AML-193 (cell line): ENCODE measurements around the gene GJB5.
A peak's percentile ranks its signal among the peaks of the same experiment; 100 is the strongest.

ENCODE experiments used
- DNase-seq, 2 experiments: peaks; one replicate each; lab custom pipeline; 2025; lab: John Stamatoyannopoulos, UW

GJB5 gene

DNA sequence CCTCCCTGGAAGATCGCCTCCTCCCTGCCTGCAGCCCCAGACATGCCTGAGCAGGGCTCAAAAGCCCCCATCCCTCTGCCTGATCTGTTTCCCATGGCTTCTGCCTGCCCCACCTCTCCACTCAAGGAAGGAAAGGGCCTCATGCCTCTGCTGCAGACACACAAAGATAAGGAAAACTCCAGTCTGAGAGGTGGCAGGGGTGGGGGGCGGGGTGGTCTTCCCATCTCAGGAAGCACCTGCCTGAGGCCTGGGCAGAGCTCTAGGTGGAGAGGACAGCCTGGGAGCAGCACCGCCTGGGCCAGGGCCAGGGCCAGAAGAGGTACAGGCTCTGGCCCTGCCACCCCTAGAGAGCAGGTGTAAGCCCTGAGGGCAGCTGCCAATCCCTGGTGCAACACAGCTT lies 22.1 kb downstream of the GJB5 start:
- DNase-seq, result no peak

DNA sequence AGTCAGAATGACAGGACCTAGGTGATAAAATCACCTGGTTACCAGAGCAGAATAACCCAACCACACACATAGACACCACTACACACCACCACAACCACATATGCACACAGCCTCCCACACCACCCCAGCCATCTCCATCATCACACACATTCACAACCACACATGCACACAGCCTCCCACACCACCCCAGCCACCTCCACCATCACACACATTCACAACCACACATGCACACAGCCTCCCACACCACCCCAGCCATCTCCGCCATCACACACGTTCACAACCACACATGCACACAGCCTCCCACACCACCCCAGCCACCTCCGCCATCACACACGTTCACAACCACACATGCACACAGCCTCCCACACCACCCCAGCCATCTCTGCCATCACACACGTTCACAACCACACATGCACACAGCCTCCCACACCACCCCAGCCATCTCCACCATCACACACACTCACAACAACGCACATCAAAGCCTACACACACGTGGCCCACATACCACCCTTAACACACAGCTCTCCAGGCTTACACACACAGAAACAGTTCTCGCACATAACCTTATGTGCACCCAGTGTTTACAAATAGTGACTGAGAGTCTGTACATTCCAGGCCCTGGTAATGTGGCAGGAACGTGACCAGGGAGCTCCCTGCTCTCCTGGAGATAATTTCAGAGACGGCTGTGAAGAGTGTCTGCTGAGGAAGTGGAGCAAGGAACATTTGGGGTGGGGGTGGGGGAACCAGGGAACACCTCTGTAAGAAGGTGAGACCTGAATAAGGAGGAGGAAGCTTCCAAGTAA lies 22.9 kb downstream of the GJB5 start:
- DNase-seq, result no peak

DNA sequence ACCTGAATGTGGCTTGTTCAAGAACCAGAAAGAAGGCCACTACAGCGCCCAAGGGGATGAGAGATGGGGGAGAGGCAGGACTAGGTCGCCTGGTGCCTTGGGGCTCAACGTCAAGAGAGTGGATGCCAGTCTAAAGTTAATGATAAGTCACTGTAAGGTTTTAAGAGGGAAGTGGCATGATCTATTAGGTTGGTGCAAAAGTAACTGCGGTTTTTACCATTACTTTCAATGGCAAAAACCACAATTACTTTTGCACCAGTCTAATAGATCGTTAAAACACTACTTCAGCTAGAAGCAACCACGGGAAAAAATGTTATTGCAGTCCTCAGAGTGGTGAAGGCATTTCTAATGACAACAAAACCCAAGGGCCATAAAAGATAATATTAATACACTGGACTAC lies 23.5 kb downstream of the GJB5 start:
- DNase-seq, result no peak

DNA sequence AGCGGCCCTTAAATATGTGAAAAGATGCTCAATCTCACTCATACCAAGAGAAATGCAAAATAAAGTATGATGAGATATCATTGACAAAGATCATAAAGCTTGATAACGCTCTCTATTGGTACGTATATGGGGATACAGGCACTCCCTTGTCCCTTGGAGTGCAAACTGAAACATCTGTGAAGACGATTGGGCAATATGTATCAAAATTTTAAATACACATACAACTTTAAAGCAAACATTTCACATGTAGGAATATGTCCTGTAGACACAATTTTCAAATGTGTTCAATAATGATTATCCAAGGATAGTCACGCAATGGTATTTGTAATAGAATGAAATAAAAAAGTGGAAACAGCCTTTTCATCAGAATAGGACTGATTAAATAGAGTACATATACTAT lies 24.2 kb downstream of the GJB5 start:
- no peak for DNase-seq

DNA sequence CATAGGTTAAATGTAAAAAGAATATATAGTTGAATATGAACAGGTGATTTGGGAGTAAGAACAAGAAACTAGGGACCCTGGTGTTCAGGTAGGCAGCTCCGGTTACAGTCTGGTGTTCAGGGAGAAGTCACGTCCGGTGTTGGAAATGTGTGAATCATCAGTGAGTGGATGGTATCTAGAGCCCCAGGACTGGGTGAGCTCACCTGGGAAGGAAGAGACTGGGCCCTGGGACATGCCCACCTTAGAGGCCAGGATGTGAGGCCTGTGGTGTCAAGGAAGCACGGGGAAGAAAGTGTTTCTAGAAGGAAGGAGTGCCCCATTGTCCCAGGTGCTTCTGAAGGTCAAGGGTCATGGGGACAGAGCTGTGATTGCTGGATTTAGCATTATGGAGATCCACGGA lies 24.7 kb downstream of the GJB5 start:
- no peak for DNase-seq

DNA sequence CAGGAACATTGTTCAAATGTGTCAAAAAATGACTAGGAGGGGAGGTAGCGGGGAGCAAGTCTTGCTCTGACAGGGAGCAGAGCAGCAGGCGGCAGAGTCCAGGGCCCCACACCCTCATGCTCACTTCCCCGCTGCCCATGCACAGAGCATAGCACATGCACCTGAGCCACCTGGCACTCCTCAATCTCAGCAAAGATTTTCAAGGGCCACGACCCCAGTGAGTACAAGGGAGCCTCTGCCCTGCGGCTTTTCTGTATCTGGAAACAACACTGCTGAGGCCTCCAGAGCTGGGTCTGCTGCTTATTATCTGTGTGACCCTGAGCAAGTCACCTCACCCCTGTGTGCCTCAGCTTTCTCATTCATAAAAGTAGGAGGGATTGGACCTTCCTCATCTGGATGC lies 25.1 kb downstream of the GJB5 start:
- DNase-seq, result no peak

GRCh38 chr1:34780528-34780927 lies 25.7 kb downstream of the GJB5 start:
- DNase-seq, result no peak

DNA sequence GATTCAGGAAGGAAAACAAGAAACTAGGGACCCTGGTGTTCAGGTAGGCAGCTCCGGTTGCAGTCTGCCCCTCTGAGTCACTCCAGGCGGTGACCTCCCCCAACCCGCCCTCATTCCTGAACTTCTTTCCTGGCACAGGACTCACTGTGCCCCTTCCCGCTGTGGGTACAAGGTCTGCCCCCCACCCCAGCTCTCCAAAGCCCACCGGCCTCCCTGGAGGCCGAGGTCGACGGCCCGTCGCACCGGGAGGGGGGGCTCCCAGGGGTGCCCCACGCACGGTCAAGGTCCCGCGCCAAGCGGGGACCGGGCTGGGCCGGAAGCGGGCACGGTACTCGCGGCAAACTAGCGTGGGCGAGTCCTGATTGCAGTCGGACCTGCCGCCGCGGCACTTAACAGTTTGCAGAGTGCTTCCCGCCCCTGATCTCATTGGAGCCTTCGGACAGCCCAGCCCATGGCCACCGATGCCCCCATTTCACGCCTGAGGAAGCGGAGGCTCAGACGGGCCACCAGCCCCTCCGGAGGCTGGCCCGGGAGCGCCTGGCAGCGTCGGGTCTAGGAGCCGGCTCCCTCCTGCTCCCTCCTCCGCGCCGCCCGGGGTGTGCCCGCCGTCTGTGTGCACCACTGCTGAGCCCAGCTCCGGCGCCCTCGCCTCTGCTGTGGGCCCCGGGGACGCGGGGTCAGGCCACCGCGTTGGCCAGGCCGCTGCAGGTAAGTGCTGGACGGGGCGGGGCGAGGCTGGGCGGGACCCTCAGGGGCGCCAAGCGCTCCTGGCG lies 26.4 kb downstream of the GJB5 start, which contains the start of gene GJB3:
Gene GJB3, plus strand, starts transcription at position 144 of the 773 bp plus-strand sequence. CDS start 3,549 bp downstream, outside the sequence.
- no peak for DNase-seq

DNA sequence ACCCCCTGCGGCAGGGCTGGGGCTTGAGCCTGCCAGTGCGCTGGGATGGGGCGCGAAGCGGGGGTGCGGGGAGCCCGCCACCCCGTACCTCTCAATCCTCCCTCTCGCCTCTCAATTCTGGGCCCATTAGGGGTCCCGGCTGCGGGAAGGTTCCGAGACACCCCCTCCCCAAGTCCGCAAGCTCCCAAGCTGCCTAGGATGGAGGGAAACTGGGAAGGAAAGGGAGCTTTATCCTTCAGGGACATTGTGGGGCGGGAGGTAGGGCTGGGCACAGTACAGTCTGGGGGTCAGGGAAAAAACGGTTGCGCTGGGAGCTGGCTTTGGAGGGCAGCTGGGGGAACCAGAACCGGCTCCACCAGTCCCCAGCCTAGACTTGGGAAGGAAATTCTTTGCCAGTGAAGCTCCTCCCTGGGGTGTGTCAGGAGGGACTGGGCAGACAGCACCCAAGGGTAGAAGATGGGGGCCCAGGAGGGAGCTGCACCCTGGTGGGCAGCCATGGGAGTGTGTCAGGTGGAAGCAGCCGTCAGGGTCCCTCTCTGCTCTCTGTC lies 27.1 kb downstream of the GJB5 start:
- no peak for DNase-seq

DNA sequence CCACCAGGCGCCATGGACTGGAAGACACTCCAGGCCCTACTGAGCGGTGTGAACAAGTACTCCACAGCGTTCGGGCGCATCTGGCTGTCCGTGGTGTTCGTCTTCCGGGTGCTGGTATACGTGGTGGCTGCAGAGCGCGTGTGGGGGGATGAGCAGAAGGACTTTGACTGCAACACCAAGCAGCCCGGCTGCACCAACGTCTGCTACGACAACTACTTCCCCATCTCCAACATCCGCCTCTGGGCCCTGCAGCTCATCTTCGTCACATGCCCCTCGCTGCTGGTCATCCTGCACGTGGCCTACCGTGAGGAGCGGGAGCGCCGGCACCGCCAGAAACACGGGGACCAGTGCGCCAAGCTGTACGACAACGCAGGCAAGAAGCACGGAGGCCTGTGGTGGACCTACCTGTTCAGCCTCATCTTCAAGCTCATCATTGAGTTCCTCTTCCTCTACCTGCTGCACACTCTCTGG lies 29.9 kb downstream of the GJB5 start:
- no peak for DNase-seq

DNA sequence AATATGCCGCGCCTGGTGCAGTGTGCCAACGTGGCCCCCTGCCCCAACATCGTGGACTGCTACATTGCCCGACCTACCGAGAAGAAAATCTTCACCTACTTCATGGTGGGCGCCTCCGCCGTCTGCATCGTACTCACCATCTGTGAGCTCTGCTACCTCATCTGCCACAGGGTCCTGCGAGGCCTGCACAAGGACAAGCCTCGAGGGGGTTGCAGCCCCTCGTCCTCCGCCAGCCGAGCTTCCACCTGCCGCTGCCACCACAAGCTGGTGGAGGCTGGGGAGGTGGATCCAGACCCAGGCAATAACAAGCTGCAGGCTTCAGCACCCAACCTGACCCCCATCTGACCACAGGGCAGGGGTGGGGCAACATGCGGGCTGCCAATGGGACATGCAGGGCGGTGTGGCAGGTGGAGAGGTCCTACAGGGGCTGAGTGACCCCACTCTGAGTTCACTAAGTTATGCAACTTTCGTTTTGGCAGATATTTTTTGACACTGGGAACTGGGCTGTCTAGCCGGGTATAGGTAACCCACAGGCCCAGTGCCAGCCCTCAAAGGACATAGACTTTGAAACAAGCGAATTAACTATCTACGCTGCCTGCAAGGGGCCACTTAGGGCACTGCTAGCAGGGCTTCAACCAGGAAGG lies 30.5 kb downstream of the GJB5 start:
- DNase-seq, result no peak

DNA sequence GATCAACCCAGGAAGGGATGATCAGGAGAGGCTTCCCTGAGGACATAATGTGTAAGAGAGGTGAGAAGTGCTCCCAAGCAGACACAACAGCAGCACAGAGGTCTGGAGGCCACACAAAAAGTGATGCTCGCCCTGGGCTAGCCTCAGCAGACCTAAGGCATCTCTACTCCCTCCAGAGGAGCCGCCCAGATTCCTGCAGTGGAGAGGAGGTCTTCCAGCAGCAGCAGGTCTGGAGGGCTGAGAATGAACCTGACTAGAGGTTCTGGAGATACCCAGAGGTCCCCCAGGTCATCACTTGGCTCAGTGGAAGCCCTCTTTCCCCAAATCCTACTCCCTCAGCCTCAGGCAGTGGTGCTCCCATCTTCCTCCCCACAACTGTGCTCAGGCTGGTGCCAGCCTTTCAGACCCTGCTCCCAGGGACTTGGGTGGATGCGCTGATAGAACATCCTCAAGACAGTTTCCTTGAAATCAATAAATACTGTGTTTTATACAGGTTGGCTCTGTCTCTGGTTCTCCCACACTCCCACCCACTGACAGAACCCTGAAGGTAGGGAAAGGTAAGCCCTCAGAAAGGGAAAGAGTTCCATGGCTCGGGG lies 31.1 kb downstream of the GJB5 start:
- no peak for DNase-seq

- DNase-seq, result peak; percentile 52 to 65
These were observed 31.9 kb downstream of the GJB5 start for GRCh38 chr1:34786521-34787325.

- peak; percentile 8 to 17 for DNase-seq
These were observed 32.9 kb downstream of the GJB5 start for GRCh38 chr1:34787461-34788420.

GRCh38 chr1:34790985-34791384 lies 36.1 kb downstream of the GJB5 start:
- DNase-seq, result no peak

- DNase-seq, result no peak
These were observed 37.6 kb downstream of the GJB5 start for GRCh38 chr1:34792424-34792823.

- DNase-seq, result no peak
These were observed 38.3 kb downstream of the GJB5 start, which contains the start of gene GJA4 for GRCh38 chr1:34792868-34793727. GJA4 (plus strand) TSS chr1:34792999; CDS start chr1:34794214, 1,215 bp downstream.

- no peak for DNase-seq
These were observed 39.3 kb downstream of the GJB5 start for GRCh38 chr1:34794001-34794789.
